GM23338 (cell line): ENCODE data around the gene DPYD. TPM values are rescaled to one million over a fixed set of nuclear protein-coding genes. Genes with fewer than 3 reads are reported as not detected.

Source experiments
- ATAC-seq: fragments of 200-7000 bp; cut with Tn5 transposase; 3 replicates; pipeline ENCODE4 v1.9.1; 2020
- DNase-seq: peaks from one replicate; pipeline ENCODE4 v3.0.0-alpha.2; 2015; ENCODE audit warnings: low spot score
- H2AFZ ChIP-seq: fragments of 200-600 bp; sonication (generic); 2 replicates; pipeline ENCODE4 v1.8.0; 2016; ENCODE audit warnings: antibody characterized with exemption, mild to moderate bottlenecking, moderate library complexity
- H3F3A ChIP-seq: fragments of 200-600 bp; sonication (generic); replicated peaks from 2 replicates; pipeline ENCODE4 v1.8.0; 2017; ENCODE audit warnings: antibody characterized with exemption, mixed run types, low read depth
- H3K27ac ChIP-seq: fragments of 200-600 bp; sonication (generic); 2 replicates; pipeline ENCODE4 v1.6.1; 2016; ENCODE audit warnings: low read depth
- H3K27me3 ChIP-seq: fragments of 200-600 bp; sonication (generic); 2 replicates; pipeline ENCODE4 v1.8.0; 2016; ENCODE audit warnings: mild to moderate bottlenecking, mixed run types, moderate library complexity; ENCODE audit not compliant: insufficient read depth
- H3K36me3 ChIP-seq: fragments of 200-600 bp; sonication (generic); 2 replicates; pipeline ENCODE4 v1.8.0; 2016; ENCODE audit warnings: mild to moderate bottlenecking; ENCODE audit not compliant: insufficient read depth
- H3K4me1 ChIP-seq: fragments of 200-600 bp; sonication (generic); 2 replicates; pipeline ENCODE4 v1.8.0; 2016; ENCODE audit warnings: mild to moderate bottlenecking, moderate library complexity; ENCODE audit not compliant: insufficient read depth
- H3K4me2 ChIP-seq: fragments of 200-600 bp; sonication (generic); 2 replicates; pipeline ENCODE4 v1.7.1; 2017; ENCODE audit warnings: mixed run types
- H3K4me3 ChIP-seq: fragments of 200-600 bp; sonication (generic); 2 replicates; pipeline ENCODE4 v1.6.1; 2016; ENCODE audit warnings: mixed run types
- H3K79me2 ChIP-seq: fragments of 200-600 bp; sonication (generic); replicated peaks from 2 replicates; pipeline ENCODE4 v1.8.0; 2017; ENCODE audit warnings: mild to moderate bottlenecking; ENCODE audit not compliant: insufficient read depth
- H3K9me2 ChIP-seq: fragments of 200-600 bp; sonication (generic); 2 replicates; pipeline ENCODE4 v1.8.0; 2017; ENCODE audit not compliant: insufficient read depth
- H4K20me1 ChIP-seq: fragments of 200-600 bp; sonication (generic); replicated peaks from 2 replicates; pipeline ENCODE4 v1.8.0; 2017; ENCODE audit warnings: mild to moderate bottlenecking; ENCODE audit not compliant: insufficient read depth
- H3K27ac Mint-ChIP-seq: 2 replicates; pipeline ENCODE4 v1.8.0; 2020; ENCODE audit warnings: inconsistent platforms, mild to moderate bottlenecking, moderate library complexity, mixed read lengths
- H3K27me3 Mint-ChIP-seq: 3 replicates; pipeline ENCODE4 v1.8.0; 2022; ENCODE audit warnings: low read depth, mild to moderate bottlenecking, moderate library complexity, mixed read lengths, inconsistent platforms; ENCODE audit not compliant: insufficient read depth, poor library complexity
- H3K36me3 Mint-ChIP-seq: 3 replicates; pipeline ENCODE4 v1.8.0; 2021; ENCODE audit warnings: low read depth, mild to moderate bottlenecking, inconsistent platforms, moderate library complexity, mixed read lengths
- H3K4me1 Mint-ChIP-seq: 3 replicates; pipeline ENCODE4 v1.8.0; 2020; ENCODE audit warnings: mild to moderate bottlenecking, inconsistent platforms, mixed read lengths
- H3K4me3 Mint-ChIP-seq: 3 replicates; pipeline ENCODE4 v1.8.0; 2021; ENCODE audit warnings: moderate library complexity, mild to moderate bottlenecking, inconsistent platforms, mixed read lengths
- H3K9me3 Mint-ChIP-seq: 3 replicates; pipeline ENCODE4 v1.8.0; 2020; ENCODE audit warnings: moderate library complexity, mild to moderate bottlenecking, inconsistent platforms, mixed read lengths
- CREB1 ChIP-seq: fragments of 250-450 bp; sonication (Bioruptor Pico); IDR thresholded peaks from 2 replicates; pipeline ENCODE4 v1.5.0; 2020; ENCODE audit warnings: low read depth, mild to moderate bottlenecking, moderate library complexity
- CTCF ChIP-seq, 2 experiments: fragments of 200-600 bp in 1 of 2; sonication (generic) in 1 of 2; conservative IDR thresholded peaks; 2 replicates each; pipeline versions ENCODE4 v1.5.1 to v1.6.1; 2016 to 2017; ENCODE audit warnings: antibody characterized with exemption in 2 of 2, low read depth in 2 of 2, mild to moderate bottlenecking in 2 of 2, moderate library complexity in 1 of 2
- ETS1 ChIP-seq: IDR thresholded peaks from 2 replicates; pipeline ENCODE4 v1.6.1; 2016; ENCODE audit warnings: antibody characterized with exemption
- EZH2 ChIP-seq: fragments of 200-600 bp; sonication (generic); IDR thresholded peaks from one replicate; pipeline ENCODE4 v1.8.0; 2017; ENCODE audit warnings: antibody characterized with exemption, mild to moderate bottlenecking, low read depth; ENCODE audit not compliant: unreplicated experiment
- EZH2phosphoT487 ChIP-seq: fragments of 200-600 bp; sonication (generic); IDR thresholded peaks from one replicate; pipeline ENCODE4 v1.8.1; 2018; ENCODE audit warnings: antibody characterized with exemption; ENCODE audit not compliant: unreplicated experiment
- JUNB ChIP-seq: IDR thresholded peaks from one replicate; pipeline ENCODE4 v1.6.1; 2016; ENCODE audit warnings: antibody characterized with exemption; ENCODE audit not compliant: unreplicated experiment
- POLR2AphosphoS5 ChIP-seq: IDR thresholded peaks from 2 replicates; pipeline ENCODE4 v1.6.1; 2016; ENCODE audit warnings: antibody characterized with exemption, low read depth
- STAT1 ChIP-seq: IDR thresholded peaks from one replicate; pipeline ENCODE4 v1.6.1; 2016; ENCODE audit warnings: antibody characterized with exemption; ENCODE audit not compliant: unreplicated experiment
- ZNF114 ChIP-seq: fragments of 250-450 bp; sonication (Bioruptor Pico); IDR thresholded peaks from 2 replicates; pipeline ENCODE4 v1.5.0; 2020; ENCODE audit warnings: mild to moderate bottlenecking, moderate library complexity
- ZNF331 ChIP-seq: fragments of 250-450 bp; sonication (Bioruptor Pico); IDR thresholded peaks from 2 replicates; pipeline ENCODE4 v1.5.0; 2020; ENCODE audit warnings: low read depth, mild to moderate bottlenecking, moderate library complexity
- ZNF462 ChIP-seq: fragments of 250-450 bp; sonication (Bioruptor Pico); IDR thresholded peaks from 2 replicates; pipeline ENCODE4 v1.5.0; 2020; ENCODE audit warnings: mild to moderate bottlenecking, moderate library complexity
- polyA plus RNA-seq: library from polyadenylated mRNA; unstranded; fragments of >200 nt; fragmentation: Nextera tagmentation; extraction: Ambion mirVana; gene quantifications from 2 replicates; pipeline ENCODE4 v1.2.1, GENCODE V29; 2016
- total RNA-seq: library from RNA; depleted of rRNA; stranded (reverse); fragments of >200 nt; shearing (Covaris generic); gene quantifications from 2 replicates; pipeline ENCODE4 v1.2.3, GENCODE V29; 2014

DPYD gene
- total and polyA plus RNA-seq, 2 experiments from 2014 or later: 0.50 to 1.6 TPM

- TF ChIP-seq EZH2phosphoT487: no peak
- no peak for TF ChIP-seq ETS1
- no peak for TF ChIP-seq STAT1
- TF ChIP-seq POLR2AphosphoS5: no peak
- no peak for TF ChIP-seq ZNF331 (CRISPR knock-in tag)
- no peak for TF ChIP-seq JUNB
- TF ChIP-seq EZH2: no peak
- TF ChIP-seq ZNF114 (CRISPR knock-in tag): no peak
- TF ChIP-seq CTCF (conservative IDR thresholded peaks at IDR 0.05; ENCODE audit: low read depth in 2 of 2): no peak
Observed at GRCh38 chr1:97160818-97161217, 760.0 kb downstream of the DPYD start (continued).

GRCh38 chr1:97159342-97159741 is 761.5 kb downstream of the DPYD start:
- H3F3A ChIP-seq: no peaks in the 10 kb centered on the region
- no peaks in the 10 kb centered on the region for H4K20me1 ChIP-seq
- no peak for ATAC-seq
- no peak overlapping the region for H3K4me3 Mint-ChIP-seq
- DNase-seq: no peak
- H3K4me1 Mint-ChIP-seq: no peaks in the 10 kb centered on the region
- no peak overlapping the region for H3K27ac ChIP-seq
- H3K9me3 Mint-ChIP-seq: no peaks in the 10 kb centered on the region; the same call in 2 of the 3 replicates
- H3K9me2 ChIP-seq: peaks cover 3% of the 10 kb centered on the region; the same call in 1 of the 2 replicates
- no peaks in the 10 kb centered on the region for H3K36me3 Mint-ChIP-seq
- H2AFZ ChIP-seq: no peak overlapping the region
- no peaks in the 10 kb centered on the region for H3K27me3 Mint-ChIP-seq
- no peak overlapping the region for H3K27ac Mint-ChIP-seq
- H3K36me3 ChIP-seq: no peaks in the 10 kb centered on the region
- no peak overlapping the region for H3K4me3 ChIP-seq
- H3K4me1 ChIP-seq: no peaks in the 10 kb centered on the region
- H3K4me2 ChIP-seq: no peak overlapping the region
- H3K79me2 ChIP-seq: no peaks in the 10 kb centered on the region
- no peaks in the 10 kb centered on the region for H3K27me3 ChIP-seq
- TF ChIP-seq CTCF (conservative IDR thresholded peaks at IDR 0.05; ENCODE audit: low read depth in 2 of 2): no peak
- TF ChIP-seq EZH2: no peak
- TF ChIP-seq ZNF331 (CRISPR knock-in tag): no peak
- TF ChIP-seq ZNF462 (CRISPR knock-in tag): no peak
- no peak for TF ChIP-seq ETS1
- TF ChIP-seq STAT1: no peak
- no peak for TF ChIP-seq EZH2phosphoT487
- no peak for TF ChIP-seq CREB1 (CRISPR knock-in tag)
- no peak for TF ChIP-seq JUNB
